ENCODE results near the gene NAPEPLD.
"Not testable (repeated sequence)": the region's sequence is repeated elsewhere in the genome, so short reads cannot be mapped to it uniquely, and the experiment has no call there.

The NAPEPLD gene

GRCh38 chr7:103144754-103145153 is 4.1 kb downstream of the NAPEPLD start:
- not testable (repeated sequence) for DNase-seq (ENCODE audit: low read depth in 2 of 2)

GRCh38 chr7:103143868-103144267 is 5.0 kb downstream of the NAPEPLD start:
- no peak for DNase-seq (ENCODE audit: low read depth in 2 of 2)

- no peak for DNase-seq (ENCODE audit: low read depth in 2 of 2)
These were observed 6.4 kb downstream of the NAPEPLD start for GRCh38 chr7:103142494-103142893.

- DNase-seq (ENCODE audit: low read depth in 2 of 2): no peak
These were observed 7.0 kb downstream of the NAPEPLD start for GRCh38 chr7:103141753-103142404.

DNA sequence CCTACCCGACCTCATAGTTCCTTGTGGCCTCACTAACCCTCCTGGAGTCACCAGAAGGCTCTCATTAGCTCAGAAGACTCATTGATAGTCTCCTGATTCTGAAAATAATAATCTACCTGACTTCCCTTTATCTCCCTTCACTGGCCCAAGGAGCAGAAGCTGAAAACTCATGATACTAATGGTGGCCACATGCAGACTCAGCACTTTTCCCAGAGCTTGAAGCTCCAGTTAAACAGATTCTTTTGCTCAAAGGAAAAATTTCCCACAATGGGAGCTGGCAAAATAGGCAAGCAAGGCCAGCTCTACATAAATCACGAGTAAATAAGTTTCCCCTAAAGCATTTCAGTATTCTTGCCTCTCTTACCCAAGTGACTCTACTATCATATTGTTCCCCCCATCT is 8.2 kb downstream of the NAPEPLD start:
- no peak for DNase-seq (ENCODE audit: low read depth in 2 of 2)

DNA sequence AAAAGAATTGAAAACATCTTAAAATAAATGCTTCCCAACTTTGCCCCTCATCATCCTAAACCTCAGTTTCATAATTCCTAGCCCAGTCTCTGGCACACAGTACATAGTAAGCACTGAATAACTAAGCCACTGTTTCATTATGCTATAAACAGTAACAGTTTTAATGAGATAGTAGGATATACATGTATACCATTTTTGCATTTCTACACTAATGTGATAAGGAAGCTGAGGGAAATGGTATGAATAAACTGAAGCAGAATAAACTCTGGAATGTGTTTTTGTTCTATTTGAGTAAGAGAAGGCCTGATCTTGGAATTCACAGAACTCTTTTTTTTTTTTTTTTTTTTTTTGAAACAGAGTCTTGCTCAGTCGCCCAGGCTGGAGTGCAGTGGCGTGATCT is 8.8 kb downstream of the NAPEPLD start:
- no peak for DNase-seq (ENCODE audit: low read depth in 2 of 2)

DNA sequence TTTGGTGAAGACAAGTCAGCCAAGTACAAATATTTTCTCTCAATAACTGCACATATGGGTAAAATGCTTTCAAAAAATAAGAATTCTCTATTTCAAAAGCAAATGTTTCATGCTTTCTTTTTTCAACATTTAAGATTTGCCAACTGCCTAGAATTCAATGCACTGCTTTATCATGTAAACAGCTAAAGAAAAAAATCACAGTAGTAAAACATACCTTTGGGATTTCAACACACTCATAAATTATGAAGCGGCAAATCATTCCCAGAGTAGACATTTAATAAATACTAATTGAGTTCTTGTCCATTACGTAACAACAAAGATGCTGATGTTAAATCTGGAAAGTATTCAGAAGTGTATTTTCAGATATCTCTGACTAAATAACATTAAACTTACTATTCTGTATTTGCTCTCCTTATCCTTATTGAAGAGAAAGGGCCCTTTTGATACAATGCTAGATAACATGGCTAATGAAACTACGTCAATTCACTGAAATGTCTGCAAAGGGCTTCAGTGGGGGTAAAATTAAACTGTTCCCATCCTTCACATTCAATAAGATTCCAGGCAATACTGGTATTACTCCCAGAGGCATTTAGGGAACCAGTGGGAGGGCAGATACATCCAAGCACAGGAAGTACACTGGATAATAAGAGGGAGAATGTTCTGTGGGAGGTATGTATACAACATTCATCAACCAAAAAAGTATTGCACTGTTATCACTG is 13.9 kb downstream of the NAPEPLD start:
- DNase-seq (ENCODE audit: low read depth in 2 of 2): no peak

- DNase-seq (ENCODE audit: low read depth in 2 of 2): no peak
These were observed 15.8 kb downstream of the NAPEPLD start for GRCh38 chr7:103132995-103133688.

DNA sequence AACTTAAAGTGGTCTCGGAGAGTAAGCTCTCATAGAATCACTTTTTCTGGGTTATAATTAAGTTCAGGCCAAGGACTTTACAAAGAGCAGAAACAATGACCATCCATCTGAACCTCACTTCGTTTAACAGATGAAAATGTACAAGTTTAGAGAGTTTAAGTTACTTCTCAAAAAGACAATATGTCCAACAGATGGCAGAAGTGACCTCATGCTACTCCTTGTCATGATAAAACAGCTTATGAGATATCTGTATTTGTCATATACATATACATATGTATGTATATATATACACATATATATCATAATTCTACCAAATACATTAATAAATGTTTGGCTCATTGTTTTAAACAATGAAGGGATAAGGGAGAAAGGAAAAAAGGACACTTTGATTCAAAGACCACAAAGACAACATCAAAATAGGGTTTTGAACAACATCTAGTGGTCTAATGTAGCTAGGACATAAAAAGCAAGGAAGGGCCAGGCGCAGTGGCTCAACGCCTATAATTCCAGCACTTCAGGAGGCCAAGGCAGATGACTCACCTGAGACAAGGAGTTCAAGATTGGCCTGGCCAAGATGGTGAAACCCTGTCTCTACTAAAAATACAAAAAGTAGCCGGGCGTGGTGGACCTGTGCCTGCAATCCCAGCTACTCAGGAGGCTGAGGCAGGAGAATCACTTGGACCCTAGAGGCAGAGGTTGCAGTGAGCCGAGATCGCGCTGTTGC is 17.8 kb downstream of the NAPEPLD start:
- DNase-seq (ENCODE audit: low read depth in 2 of 2): no peak

GRCh38 chr7:103129702-103130549 is 19.0 kb downstream of the NAPEPLD start:
- DNase-seq (ENCODE audit: low read depth in 2 of 2): no peak

DNA sequence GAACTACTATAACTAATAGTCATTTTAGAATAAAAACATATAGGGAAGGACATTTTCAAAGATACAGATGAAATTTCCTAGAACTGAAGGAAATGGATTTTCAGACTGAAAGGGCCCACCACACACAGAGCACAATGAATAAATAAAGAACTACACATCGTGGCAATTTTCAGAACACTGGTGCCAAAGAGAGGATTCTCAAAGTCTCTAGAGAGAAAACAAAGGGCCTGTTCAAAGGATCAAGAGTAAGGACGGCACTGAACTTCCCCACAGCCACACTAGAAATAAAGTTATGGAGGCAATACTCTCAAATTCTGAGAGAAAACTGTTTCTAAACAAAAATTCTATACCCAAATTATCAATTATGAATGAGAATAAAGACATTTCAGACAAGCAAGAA is 21.9 kb downstream of the NAPEPLD start:
- DNase-seq (ENCODE audit: low read depth in 2 of 2): no peak

GRCh38 chr7:103124429-103124979 is 24.4 kb downstream of the NAPEPLD start:
- no peak for DNase-seq (ENCODE audit: low read depth in 2 of 2)

DNA sequence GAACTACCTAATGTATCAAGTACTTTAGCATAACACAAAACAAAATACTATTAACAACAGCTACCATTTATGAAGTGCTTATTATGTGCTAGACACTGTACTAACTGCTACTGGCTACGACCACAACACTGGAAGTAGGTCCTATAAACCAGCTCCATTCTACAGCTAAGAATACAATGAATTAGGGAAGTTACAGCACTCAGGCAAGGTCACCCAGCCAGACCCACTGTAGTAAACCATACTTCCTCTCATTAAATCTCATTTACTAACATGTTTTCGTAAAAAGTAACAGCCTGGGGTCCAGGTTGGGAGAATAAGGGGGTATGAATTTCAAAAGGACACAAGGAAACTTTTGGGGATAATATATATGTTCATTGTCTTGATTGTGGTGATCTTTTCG is 25.4 kb downstream of the NAPEPLD start:
- no peak for DNase-seq (ENCODE audit: low read depth in 2 of 2)

- no peak for DNase-seq (ENCODE audit: low read depth in 2 of 2)
These were observed 27.3 kb downstream of the NAPEPLD start for GRCh38 chr7:103121641-103122040.

- no peak for DNase-seq (ENCODE audit: low read depth in 2 of 2)
These were observed 28.5 kb downstream of the NAPEPLD start for GRCh38 chr7:103120362-103120761.

- DNase-seq (ENCODE audit: low read depth in 2 of 2): no peak
These were observed 29.1 kb downstream of the NAPEPLD start for GRCh38 chr7:103119791-103120291.

- DNase-seq (ENCODE audit: low read depth in 2 of 2): no peak
These were observed 31.4 kb downstream of the NAPEPLD start for GRCh38 chr7:103117465-103117864.

DNA sequence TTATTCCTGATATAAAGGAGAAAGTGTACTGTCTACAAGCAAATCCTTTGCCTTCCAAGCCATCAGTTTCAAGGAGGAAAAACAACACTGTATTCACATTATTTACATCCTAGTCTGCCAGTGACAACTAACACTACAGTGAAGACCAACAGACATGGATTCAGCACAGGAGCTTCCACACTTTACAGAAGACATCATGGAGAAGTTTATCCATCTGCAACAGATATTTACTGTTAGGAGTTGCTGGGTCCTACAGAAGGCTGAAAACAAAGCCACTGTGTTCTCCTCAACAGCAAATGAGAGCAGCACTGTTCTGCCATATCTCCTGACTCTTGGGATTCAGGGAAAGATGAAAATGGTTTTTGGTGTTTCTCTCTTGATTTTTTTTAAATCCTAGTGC is 31.9 kb downstream of the NAPEPLD start:
- no peak for DNase-seq (ENCODE audit: low read depth in 2 of 2)

GRCh38 chr7:103116511-103116910 is 32.4 kb downstream of the NAPEPLD start:
- no peak for DNase-seq (ENCODE audit: low read depth in 2 of 2)

GRCh38 chr7:103115771-103116170 is 33.1 kb downstream of the NAPEPLD start:
- DNase-seq (ENCODE audit: low read depth in 2 of 2): no peak

GRCh38 chr7:103114576-103115008 is 34.3 kb downstream of the NAPEPLD start:
- DNase-seq (ENCODE audit: low read depth in 2 of 2): no peak
